Stimulated activated CD4-positive, alpha-beta T cell treated with anti-CD3 and anti-CD28 coated beads, Interleukin-2, amount 100 ng/mL, for 24 hours (primary cell): ENCODE results near the gene LCAT.

Experiments used
- DNase-seq, 2 donors: peaks; one replicate each; pipeline ENCODE4 v3.0.0-alpha.2; 2020

Gene LCAT

DNA sequence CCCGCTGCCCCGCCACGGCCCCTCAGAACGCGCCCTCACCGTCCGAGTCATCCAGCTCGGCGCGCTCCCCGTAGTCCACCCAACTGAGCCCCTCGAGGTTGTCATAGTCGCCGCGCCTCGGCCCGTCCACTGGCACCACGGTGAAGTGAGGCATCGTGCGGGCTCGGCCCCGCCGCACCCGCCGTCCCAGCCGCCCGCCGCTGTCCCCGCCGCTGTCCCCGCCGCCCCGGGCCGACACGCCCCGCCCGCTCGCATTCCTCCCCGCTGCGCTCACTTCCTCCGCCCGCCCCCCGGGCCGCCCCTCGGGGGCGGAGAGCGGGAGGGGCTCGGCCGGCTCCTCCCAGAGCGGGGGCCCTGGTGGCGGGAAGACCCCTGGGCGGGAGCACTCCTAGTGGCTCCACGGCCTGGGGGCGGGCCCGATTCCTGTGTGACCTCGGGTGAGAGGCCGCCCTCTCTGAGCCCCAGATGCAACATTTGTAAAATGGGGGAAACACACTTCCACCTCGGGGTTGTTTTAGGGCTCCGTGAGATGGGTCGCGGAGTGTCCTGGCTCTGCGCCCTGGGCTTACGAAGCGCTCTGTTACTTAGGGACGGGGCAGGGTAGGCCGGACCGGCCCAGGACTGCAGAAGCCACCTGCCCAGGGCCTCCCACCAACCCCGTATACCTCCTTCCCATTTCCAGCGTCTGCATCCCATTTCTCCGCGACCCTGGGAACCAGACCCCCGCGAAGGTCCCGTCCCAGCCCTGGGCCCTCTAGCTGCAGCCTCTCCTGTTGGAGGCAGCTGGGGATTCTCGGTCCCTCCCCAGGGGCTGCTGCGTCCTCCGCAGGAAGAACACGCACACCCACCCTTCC lies 24.7 kb upstream of the LCAT start, which contains the start of gene SLC12A4:
Gene SLC12A4 (minus strand): TSS at position 238 of the 854 bp plus-strand sequence. CDS start 84 bp downstream, at position 154.
- peak; percentile 87 to 93 for DNase-seq

DNA sequence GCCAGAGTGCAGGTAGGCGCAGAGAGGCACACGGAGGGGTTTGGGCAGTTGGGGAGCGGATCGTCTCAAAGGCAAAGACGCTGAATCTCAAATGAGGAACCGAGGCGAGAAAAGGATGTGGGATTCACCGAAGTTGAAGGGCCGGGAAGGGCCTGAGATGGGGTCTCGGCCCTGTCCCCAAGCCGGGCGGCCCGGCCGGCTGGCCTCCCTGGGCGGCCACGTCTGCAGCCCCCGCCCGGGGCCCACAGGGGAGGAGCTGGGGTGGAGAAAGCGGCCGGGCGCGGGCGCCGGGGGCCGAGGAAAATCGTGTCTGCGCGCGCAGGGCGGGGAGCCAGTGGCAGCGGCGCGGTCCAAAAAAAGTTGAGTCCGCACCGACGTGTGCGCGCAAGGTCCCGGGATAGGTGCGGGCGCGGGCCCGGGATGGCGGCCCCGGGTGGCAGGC lies 24.1 kb upstream of the LCAT start:
- DNase-seq, result peak; percentile 47 to 59

GRCh38 chr16:67967183-67967957 lies 23.4 kb upstream of the LCAT start:
- DNase-seq, result peak; percentile 19 to 24

GRCh38 chr16:67966549-67967182 lies 22.7 kb upstream of the LCAT start:
- DNase-seq, result no peak

DNA sequence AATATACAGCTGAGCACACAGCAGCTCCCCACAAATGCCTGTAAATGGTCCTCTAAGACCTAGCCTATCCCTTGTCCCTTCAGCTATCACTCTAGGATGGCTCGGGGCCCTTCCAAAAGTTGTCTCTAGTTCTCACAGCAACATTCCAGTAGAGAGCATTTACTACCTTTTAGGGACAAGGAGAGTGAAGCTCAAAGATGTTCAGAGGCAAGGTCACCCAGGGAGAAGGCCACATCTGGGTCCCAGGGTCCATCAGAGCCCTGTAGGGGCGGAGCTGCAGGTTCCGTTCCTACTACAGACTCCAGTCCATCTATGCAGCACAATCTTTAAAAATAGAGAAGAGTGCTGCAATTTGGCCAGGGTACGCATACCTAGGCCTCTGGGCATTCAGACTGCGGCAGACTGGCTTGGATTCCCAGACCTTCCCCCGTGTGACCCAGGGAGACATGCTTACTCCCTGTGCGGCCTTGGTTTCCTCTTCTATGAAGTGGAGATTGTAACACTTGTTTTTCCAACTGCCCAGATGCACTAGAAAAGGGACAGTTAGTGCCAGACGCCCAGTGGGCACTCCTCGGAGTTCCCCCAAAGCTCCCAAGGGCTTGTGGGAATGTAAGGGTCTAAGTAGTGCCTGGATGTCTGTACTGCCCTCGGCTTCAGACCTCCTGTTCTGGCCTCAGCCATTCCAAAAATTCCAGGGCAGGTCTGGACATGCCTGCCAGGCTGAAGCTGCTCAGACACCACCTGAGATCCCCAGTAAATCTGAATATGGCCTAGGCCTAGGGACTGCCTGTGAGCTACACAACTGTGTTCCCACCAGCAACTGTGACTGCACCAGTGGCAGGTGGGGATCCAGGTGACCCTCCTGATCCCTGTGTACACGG lies 22.0 kb upstream of the LCAT start:
- no peak for DNase-seq

DNA sequence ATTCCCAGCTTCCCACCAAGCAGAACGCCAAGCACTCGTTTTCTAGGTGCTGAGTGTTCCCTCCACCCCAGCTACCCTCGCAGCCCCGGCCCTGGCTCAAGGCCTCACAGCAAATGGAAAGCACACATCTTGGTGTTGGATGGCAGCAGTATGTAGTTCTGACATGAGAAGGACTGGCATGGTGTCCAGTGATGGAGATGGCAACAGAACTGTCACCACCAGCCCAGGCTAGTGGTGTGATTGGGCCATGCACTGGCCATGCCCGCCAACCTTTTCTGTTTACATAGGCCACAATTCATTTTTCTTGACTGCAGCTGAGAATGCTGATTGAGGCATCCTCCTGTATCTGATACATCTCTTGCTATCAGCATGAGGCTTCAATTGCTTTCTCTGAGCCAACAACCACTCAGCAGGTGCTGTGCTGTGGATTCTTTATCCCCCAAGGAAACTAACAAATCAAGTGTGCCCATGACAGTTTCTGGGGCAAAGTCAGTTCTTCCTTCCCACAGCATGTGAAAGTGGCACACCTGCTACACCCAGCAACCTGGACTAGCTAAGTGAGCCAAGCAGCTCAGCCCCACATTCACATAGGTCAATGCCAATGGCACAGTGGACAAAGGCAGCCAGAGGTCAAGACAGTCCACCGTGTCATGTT lies 20.7 kb upstream of the LCAT start:
- DNase-seq, result no peak

- no peak for DNase-seq
Observed at GRCh38 chr16:67963662-67964321, 19.9 kb upstream of the LCAT start.

GRCh38 chr16:67963292-67963661 lies 19.4 kb upstream of the LCAT start:
- no peak for DNase-seq

GRCh38 chr16:67962135-67962534 lies 18.2 kb upstream of the LCAT start:
- no peak for DNase-seq

DNA sequence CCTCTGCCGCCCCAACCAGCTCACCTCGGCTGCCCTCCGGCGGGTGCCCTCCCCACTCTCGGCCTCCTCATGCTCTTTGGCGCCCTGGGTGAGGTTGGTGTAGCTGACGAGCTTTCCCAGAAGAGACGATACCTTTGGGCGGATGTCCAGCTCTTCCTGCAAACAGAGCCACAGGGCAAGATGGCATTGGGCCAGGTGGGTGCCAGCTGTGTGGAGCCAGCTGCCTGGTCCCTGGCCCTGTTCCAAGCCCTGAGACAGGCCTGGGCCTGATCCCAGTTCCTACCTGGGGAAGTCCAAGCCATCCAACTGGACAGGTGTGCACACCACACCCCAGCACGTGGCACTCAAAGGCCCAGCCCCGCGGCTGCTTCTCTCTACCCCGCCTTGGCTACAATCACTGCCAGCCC lies 17.6 kb upstream of the LCAT start:
- no peak for DNase-seq

- no peak for DNase-seq
Observed at GRCh38 chr16:67959536-67960329, 15.8 kb upstream of the LCAT start.

DNA sequence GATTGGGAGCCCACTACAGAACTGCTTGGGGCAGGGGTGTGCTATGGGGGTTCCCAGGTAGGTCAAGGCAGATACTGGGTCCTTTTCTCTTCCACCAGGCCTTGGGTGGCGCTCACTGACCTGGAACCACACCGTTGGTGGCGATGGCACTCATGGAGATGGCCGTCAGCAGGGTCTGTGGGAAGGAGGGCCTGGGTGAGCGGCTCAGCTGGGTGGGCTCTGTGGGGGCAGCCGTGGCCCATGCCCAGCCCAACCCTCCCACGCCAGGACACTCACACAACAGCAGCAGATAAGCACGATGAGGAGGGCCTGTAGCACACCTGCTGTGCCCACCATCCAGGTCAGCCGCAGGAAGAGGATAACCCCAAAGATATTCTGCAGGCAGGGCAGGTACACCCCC lies 13.7 kb upstream of the LCAT start:
- DNase-seq, result no peak

- no peak for DNase-seq
Observed at GRCh38 chr16:67954421-67955196, 10.7 kb upstream of the LCAT start.

DNA sequence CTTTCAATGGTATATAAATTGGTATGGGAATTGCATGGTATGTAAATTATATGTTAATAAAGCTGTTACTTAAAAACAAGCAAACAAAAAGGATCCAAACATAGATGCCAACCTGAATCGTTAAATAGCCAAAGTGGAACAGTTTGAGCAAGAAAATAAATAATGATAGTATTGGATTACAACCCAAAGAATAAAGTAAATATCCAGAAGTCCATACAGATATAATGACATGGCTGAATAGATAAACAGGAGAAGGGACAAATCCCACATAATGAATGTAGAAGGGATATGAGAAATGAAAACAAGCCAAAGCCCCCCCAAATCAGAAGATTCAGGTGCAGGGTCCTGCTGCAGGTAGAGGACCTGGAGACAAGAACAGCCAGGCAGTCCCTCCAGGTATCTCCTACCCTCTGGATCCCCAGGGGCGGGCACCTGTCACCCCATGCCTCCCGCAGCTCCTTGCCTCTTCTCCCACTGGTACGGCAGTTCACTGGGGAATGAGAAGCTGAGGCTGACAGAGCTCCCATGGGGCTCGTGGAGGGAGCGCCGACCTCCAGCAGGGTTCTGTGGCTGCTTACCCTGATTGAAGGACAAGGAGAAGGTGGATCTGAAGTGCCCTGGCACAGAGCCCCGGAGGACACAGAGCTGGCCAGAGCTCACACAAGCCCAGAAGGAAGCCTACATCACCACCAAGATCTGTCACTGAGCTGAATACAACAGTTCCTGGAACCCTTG lies 9.9 kb upstream of the LCAT start:
- no peak for DNase-seq

GRCh38 chr16:67951485-67951884 lies 7.6 kb upstream of the LCAT start:
- no peak for DNase-seq

DNA sequence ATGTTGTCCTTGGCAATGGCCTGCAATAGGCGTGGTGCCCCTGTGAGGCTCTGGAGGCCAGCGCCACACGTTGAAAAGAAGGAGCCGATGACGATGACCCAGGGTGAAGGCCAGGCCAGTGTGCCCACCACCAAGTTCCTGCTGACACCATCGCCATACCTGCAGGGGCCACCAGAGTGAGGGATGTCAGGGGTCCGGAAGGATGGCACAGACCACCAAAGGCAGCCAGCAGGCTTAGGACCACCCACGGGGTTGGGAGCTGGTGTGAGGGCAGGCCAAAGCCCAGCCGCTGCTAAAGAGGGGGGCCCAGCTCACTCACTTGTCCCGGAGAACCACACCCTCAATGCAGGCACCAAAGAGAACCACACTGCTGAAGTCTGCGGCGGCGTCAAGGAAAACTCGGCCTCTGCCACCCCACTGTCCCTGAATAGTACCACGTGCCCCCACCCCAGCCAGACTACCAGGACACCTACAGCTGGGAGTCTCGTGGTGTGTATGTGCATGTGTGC lies 6.5 kb upstream of the LCAT start:
- DNase-seq, result no peak

DNA sequence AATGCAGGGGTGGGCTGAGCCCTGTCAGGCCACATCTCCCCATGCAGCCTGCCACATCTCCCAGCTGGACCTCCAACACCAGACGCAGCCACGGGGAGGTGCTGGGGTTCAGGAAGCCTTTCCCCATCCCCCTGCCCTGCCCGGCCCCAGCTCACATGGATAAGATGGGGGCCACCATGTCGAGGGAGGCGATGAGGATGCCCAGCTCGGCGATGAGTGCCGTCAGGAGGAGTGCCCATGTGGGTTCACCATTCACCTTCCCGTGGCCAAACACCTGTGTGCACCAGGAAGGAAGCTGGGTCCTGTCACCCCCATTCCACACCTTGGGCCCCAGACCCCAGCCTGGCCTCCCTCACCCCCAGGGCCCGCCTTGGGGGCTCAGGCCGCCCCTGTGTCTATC lies 5.7 kb upstream of the LCAT start:
- DNase-seq, result no peak

- DNase-seq, result no peak
Observed at GRCh38 chr16:67948015-67948414, 4.1 kb upstream of the LCAT start.
